Prostate gland (tissue), 2 donors: ENCODE results near the gene ENDOV.

Experiments
- CTCF ChIP-seq, 4 experiments: fragments of 200-600 bp in 2 of 4; fragments of 450-650 bp in 2 of 4; sonication (generic) in 2 of 4; IDR thresholded peaks; 1 replicate in 3 of 4; 2 replicates in 1 of 4; pipeline ENCODE4 v1.5.1; 2016 to 2019; ENCODE audit warnings: antibody characterized with exemption in 4 of 4, mild to moderate bottlenecking in 2 of 4, moderate library complexity in 2 of 4
- POLR2A ChIP-seq: fragments of 450-650 bp; IDR thresholded peaks from one replicate; pipeline ENCODE4 v1.6.1; 2016; ENCODE audit warnings: antibody characterized with exemption, mild to moderate bottlenecking
- POLR2AphosphoS5 ChIP-seq: sonication (generic); formaldehyde crosslinking; IDR thresholded peaks from one replicate; pipeline ENCODE4 v1.6.1; 2017; ENCODE audit warnings: antibody characterized with exemption

DNA sequence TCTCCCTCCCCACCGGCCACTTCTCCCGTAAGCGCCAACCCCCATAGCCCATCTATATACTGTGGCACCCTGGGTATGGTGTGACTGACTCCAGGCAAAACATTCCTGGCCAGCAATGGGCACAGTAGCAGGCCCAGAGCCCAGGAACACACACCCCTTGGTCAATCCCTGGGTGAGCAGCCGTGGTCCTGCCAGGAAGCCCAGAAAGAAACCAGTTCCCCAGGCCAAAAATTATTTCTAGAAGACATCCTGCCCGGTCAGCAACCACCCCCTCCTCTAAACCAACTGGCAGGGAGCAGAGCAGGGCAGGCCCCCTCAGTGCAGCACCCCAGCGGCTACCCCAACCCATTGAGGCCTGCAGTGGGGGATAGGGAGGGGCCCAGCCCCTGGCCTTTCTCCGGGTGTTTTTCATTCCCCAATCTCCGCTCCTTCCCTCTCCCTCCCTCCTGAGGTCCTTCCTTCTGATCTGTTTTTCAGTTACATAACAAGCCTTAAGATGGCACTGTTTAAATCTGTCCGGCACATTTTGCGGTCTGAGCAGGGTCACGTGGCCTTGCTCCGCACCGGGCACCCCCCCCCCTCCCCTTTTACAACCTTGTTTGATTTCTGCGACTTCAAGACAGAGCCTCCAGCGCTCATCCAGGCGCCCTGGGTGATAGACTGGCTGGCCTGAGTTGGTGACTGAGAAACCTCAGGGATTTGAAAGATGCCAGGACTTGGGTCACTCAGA, 59.4 kb downstream of the ENDOV start:
- TF ChIP-seq CTCF (IDR thresholded peaks at IDR 0.05): peak in 2 of 4 experiments; percentile 23 to 62
- no peak for TF ChIP-seq POLR2A
- peak; percentile 33 for TF ChIP-seq POLR2AphosphoS5
